ENCODE measurements around the gene ASAH2B. TPM values are rescaled to one million over a fixed set of nuclear protein-coding genes. Genes with fewer than 3 reads are reported as not detected.
"Not testable (repeated sequence)": the region's sequence is repeated elsewhere in the genome, so short reads cannot be mapped to it uniquely, and the experiment has no call there.

ASAH2B gene
- total RNA-seq, 4 donors from 2014 or later = 0.37 to 4.8 (median 3.7) TPM

- peaks cover 0 to 13% (median 2%) of the 10 kb centered on the region in 4 donors for H3K4me1 ChIP-seq
- peaks cover 18% of the 10 kb centered on the region for H3K27me3 ChIP-seq
- H3K36me3 ChIP-seq; in situ Hi-C loops (cut with MboI; ENCODE audit: low pct_ligation_motif_present in 1 of 4, low pct_unique_long_range_greater_than_20kb in 1 of 4, low sequenced_read_pairs in 3 of 4); H3K9me3 ChIP-seq; DNase-seq; intact Hi-C loops (cut with DNase I; ENCODE audit: low total_unique reads): not testable (repeated sequence)
- H3K4me3 ChIP-seq = peak overlapping the region; percentile 63 to 87 (median 74)
- H3K27ac ChIP-seq = peak overlapping the region; percentile 73 to 86 (median 80)
- 72% methylated on average over 23 of the region's 23 CpGs; no CpG with 5 or more reads in 1 of the 2 donors for WGBS, 2 donors (ENCODE audit: low coverage in 1 of 2)
These were observed 634 bp upstream of the ASAH2B start for GRCh38 chr10:50738987-50739617.

- Histone ChIP-seq H3K27me3 (peaks cover 10% of the 10 kb centered on the region), H3K27ac (peak overlapping the region; percentile 73 to 86 (median 80)), H3K4me1 (peaks cover 0 to 13% (median 2%) of the 10 kb centered on the region in 4 donors), H3K9me3 (no peaks in the 10 kb centered on the region), H3K36me3 (no peaks in the 10 kb centered on the region), H3K4me3 (peak overlapping the region; percentile 63 to 87 (median 74))
- TF ChIP-seq POLR2AphosphoS5 (IDR thresholded peaks at IDR 0.05) = no peak
- TF ChIP-seq CTCF (IDR thresholded peaks at IDR 0.05) = no peak
- no peak for TF ChIP-seq POLR2A (IDR thresholded peaks at IDR 0.05)
- no peak for TF ChIP-seq EP300 (IDR thresholded peaks at IDR 0.05; ENCODE audit: low read depth)
- DNase-seq = peak; percentile 19
- in situ Hi-C loops (cut with MboI; ENCODE audit: low pct_ligation_motif_present in 1 of 4, low pct_unique_long_range_greater_than_20kb in 1 of 4, low sequenced_read_pairs in 3 of 4) = no loop called here
- intact Hi-C loops (cut with DNase I; ENCODE audit: low total_unique reads) = no loop called here
- 1% methylated on average over 8 of the region's 8 CpGs; no CpG with 5 or more reads in 1 of the 2 donors for WGBS, 2 donors (ENCODE audit: low coverage in 1 of 2)
These were observed 535 bp downstream of the ASAH2B start for GRCh38 chr10:50740293-50740648.

DNA sequence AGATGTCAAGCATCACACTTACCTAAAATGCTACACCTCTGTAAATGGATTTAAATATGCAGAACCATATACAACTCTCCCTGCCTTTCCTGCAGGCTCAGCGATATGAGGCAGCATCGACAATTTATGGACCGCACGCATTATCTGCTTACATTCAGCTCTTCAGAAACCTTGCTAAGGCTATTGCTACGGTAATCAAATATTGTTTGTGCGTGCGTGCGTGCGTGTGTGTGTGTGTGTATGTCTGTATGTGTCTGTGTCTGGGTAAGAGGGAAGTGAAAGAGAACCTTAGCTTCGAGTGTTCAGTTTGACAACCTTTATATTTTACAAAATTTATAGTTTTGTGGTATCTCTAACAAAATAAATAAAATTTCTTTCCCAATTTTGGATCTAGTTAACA is 3.1 kb downstream of the ASAH2B start:
- H3K4me1 ChIP-seq = peaks cover 0 to 13% (median 2%) of the 10 kb centered on the region in 4 donors
- H3K9me3 ChIP-seq; H3K36me3 ChIP-seq; intact Hi-C loops (cut with DNase I; ENCODE audit: low total_unique reads); DNase-seq; H3K27ac ChIP-seq; in situ Hi-C loops (cut with MboI; ENCODE audit: low pct_ligation_motif_present in 1 of 4, low pct_unique_long_range_greater_than_20kb in 1 of 4, low sequenced_read_pairs in 3 of 4); H3K4me3 ChIP-seq; H3K27me3 ChIP-seq: not testable (repeated sequence)
- WGBS, 2 donors (ENCODE audit: low coverage in 1 of 2) = 89 to 94% methylated on average over 8 to 10 of the region's 10 CpGs

- H3K36me3 ChIP-seq; DNase-seq; H3K4me1 ChIP-seq; in situ Hi-C loops (cut with MboI; ENCODE audit: low pct_ligation_motif_present in 1 of 4, low pct_unique_long_range_greater_than_20kb in 1 of 4, low sequenced_read_pairs in 3 of 4); intact Hi-C loops (cut with DNase I; ENCODE audit: low total_unique reads); H3K9me3 ChIP-seq; H3K27ac ChIP-seq; H3K4me3 ChIP-seq; H3K27me3 ChIP-seq: not testable (repeated sequence)
- 76 to 82% methylated on average over 4 of the region's 5 CpGs for WGBS, 2 donors (ENCODE audit: low coverage in 1 of 2)
These were observed 27.2 kb downstream of the ASAH2B start for GRCh38 chr10:50766774-50767513.

DNA sequence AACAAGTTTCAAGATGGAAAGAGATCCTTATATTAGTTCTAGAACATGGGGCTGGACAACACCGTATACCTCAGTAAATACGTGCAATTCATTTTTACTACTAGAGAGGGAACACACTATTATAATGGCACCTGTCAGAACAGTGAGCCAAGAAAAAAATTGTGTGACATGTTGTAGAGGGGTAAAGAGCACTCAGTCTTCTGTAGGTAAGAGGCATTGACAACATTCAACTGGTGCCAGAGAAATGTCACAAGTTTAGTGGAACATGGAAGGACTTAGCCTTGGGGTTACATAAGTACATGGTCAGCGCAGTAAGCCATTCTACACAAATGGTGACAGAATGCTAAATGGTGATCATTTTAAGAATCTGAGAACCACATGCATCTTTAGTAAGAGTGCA is 32.3 kb downstream of the ASAH2B start:
- 94% methylated on average over 2 of the region's 3 CpGs; no CpG with 5 or more reads in 1 of the 2 donors for whole genome bisulfite sequencing, 2 donors (ENCODE audit: low coverage in 1 of 2)
- H3K36me3 ChIP-seq; in situ Hi-C loops (cut with MboI; ENCODE audit: low pct_ligation_motif_present in 1 of 4, low pct_unique_long_range_greater_than_20kb in 1 of 4, low sequenced_read_pairs in 3 of 4); intact Hi-C loops (cut with DNase I; ENCODE audit: low total_unique reads); H3K27me3 ChIP-seq; H3K27ac ChIP-seq; DNase-seq; H3K4me3 ChIP-seq; H3K9me3 ChIP-seq; H3K4me1 ChIP-seq: not testable (repeated sequence)

DNA sequence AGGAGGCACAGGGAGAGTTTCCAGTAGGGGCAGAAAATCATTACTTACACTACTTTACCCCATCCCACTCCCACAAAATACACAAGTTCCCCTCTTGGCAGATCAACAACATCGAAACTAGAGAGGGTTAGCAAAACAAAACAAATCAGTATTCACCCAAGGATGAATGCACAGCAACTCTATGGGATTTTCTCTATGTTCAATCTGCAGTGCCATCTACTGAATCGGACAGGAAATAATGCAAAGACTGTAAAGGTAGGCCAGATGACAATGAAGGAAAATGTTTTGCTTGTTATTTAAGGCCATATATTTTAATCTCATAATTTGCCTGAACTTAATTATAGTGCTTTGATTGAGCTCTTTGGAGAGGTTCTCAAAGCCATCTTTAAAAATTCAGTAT is 35.1 kb downstream of the ASAH2B start:
- WGBS, 2 donors (ENCODE audit: low coverage in 1 of 2) = 40 to 62% methylated on average over 1 to 2 of the region's 2 CpGs
- intact Hi-C loops (cut with DNase I; ENCODE audit: low total_unique reads); DNase-seq; H3K4me1 ChIP-seq; in situ Hi-C loops (cut with MboI; ENCODE audit: low pct_ligation_motif_present in 1 of 4, low pct_unique_long_range_greater_than_20kb in 1 of 4, low sequenced_read_pairs in 3 of 4); H3K9me3 ChIP-seq; H3K27ac ChIP-seq; H3K36me3 ChIP-seq; H3K4me3 ChIP-seq; H3K27me3 ChIP-seq: not testable (repeated sequence)

DNA sequence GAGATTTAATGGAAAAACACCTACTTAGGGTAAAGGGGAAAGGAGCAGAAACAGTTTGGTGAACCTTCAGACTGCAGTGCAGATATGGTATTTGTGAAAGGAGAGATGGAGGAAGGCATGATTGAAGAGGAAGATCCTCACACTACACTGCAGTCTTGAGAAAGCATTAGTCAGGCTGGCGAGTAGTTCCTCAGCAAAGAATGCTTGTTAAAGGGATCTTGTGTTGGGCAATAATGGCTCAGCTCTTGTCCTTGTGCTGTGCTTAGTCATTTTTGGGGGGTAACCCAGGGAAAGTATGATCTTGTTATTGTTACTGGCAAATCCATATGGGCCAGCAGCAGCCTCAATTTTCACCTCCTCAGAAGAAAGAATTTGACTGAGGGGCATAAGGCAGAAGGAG is 40.3 kb downstream of the ASAH2B start:
- H3K4me3 ChIP-seq; H3K27me3 ChIP-seq; H3K27ac ChIP-seq; H3K4me1 ChIP-seq; H3K36me3 ChIP-seq; in situ Hi-C loops (cut with MboI; ENCODE audit: low pct_ligation_motif_present in 1 of 4, low pct_unique_long_range_greater_than_20kb in 1 of 4, low sequenced_read_pairs in 3 of 4); H3K9me3 ChIP-seq; intact Hi-C loops (cut with DNase I; ENCODE audit: low total_unique reads); DNase-seq: not testable (repeated sequence)
- 86% methylated on average over 1 of the region's 1 CpG; no CpG with 5 or more reads in 1 of the 2 donors for WGBS, 2 donors (ENCODE audit: low coverage in 1 of 2)

DNA sequence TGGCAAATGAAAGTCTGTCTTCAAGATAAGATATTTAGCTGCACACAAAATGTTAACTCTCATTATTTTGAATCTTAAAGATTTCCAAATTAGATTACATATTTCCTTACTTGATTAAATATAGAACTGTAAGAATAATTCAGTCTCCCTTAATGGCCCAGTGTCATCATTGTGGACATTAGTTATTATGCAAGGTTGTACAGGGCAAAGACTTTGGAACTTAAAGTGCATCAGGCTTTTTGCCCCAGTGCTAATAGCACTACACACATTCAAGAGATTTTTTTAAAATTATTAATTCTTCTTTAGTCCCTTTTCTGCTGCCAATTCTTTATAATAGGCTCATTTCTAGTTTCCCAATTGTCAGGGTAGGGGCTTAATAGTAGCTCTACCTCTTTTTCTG is 42.3 kb downstream of the ASAH2B start:
- in situ Hi-C loops (cut with MboI; ENCODE audit: low pct_ligation_motif_present in 1 of 4, low pct_unique_long_range_greater_than_20kb in 1 of 4, low sequenced_read_pairs in 3 of 4); DNase-seq; H3K4me3 ChIP-seq; intact Hi-C loops (cut with DNase I; ENCODE audit: low total_unique reads); H3K36me3 ChIP-seq; H3K27me3 ChIP-seq; H3K9me3 ChIP-seq; H3K27ac ChIP-seq; H3K4me1 ChIP-seq: not testable (repeated sequence)

DNA sequence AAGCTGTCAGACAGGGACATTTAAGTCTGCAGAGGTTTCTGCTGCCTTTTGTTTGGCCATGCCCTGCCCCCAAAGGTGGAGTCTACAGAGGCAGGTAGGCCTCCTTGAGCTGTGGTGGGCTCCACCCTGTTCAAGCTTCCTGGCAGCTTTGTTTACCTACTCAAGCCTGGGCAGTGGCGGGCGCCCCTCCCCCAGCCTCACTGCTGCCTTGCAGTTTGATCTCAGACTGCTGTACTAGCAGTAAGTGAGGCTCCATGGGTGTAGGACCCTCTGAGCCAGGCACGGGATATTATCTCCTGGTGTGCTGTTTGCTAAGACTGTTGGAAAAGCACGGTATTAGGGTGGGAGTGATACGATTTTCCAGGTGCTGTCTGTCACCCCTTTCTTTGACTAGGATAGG is 48.2 kb downstream of the ASAH2B start:
- H3K36me3 ChIP-seq; H3K4me1 ChIP-seq; H3K4me3 ChIP-seq; H3K27ac ChIP-seq; H3K9me3 ChIP-seq; intact Hi-C loops (cut with DNase I; ENCODE audit: low total_unique reads); H3K27me3 ChIP-seq; in situ Hi-C loops (cut with MboI; ENCODE audit: low pct_ligation_motif_present in 1 of 4, low pct_unique_long_range_greater_than_20kb in 1 of 4, low sequenced_read_pairs in 3 of 4): not testable (repeated sequence)
- DNase-seq = peak; percentile 14
- 57% methylated on average over 5 of the region's 5 CpGs; no CpG with 5 or more reads in 1 of the 2 donors for WGBS, 2 donors (ENCODE audit: low coverage in 1 of 2)

Data from transverse colon (tissue), 4 donors.